ENCODE data around the gene JCAD. TPM values are rescaled to one million over a fixed set of nuclear protein-coding genes. Genes with fewer than 3 reads are reported as not detected.

Gene JCAD
- total and polyA plus RNA-seq, 2 experiments from 2014 or later, result 0.78 to 2.1 TPM

- H3K9me3 Mint-ChIP-seq, result no peaks in the 10 kb centered on the region
- H3K27ac Mint-ChIP-seq, result no peak overlapping the region
- Histone ChIP-seq H3K4me1 (ENCODE audit: insufficient read depth) (no peaks in the 10 kb centered on the region), H3K36me3 (ENCODE audit: insufficient read depth) (no peaks in the 10 kb centered on the region), H3K27ac (ENCODE audit: low read depth) (no peak overlapping the region), H3K9me2 (ENCODE audit: insufficient read depth) (no peaks in the 10 kb centered on the region), H3K4me3 (no peak overlapping the region), H3K79me2 (replicated peaks; ENCODE audit: insufficient read depth) (no peaks in the 10 kb centered on the region), H3K27me3 (ENCODE audit: insufficient read depth) (no peaks in the 10 kb centered on the region), H2AFZ (no peak overlapping the region), H3F3A (replicated peaks; ENCODE audit: low read depth) (no peaks in the 10 kb centered on the region), H3K4me2 (no peak overlapping the region), H4K20me1 (replicated peaks; ENCODE audit: insufficient read depth) (no peaks in the 10 kb centered on the region)
- DNase-seq (ENCODE audit: low spot score), result no peak
- H3K27me3 Mint-ChIP-seq (ENCODE audit: insufficient read depth, low read depth, poor library complexity), result peaks cover 7% of the 10 kb centered on the region
- no peaks in the 10 kb centered on the region for H3K36me3 Mint-ChIP-seq (ENCODE audit: low read depth)
- TF ChIP-seq ZNF331 (CRISPR knock-in tag; IDR thresholded peaks at IDR 0.05; ENCODE audit: low read depth), result no peak
- TF ChIP-seq CTCF (conservative IDR thresholded peaks at IDR 0.05; ENCODE audit: low read depth in 2 of 2), result no peak
- TF ChIP-seq EZH2 (IDR thresholded peaks at IDR 0.05; ENCODE audit: low read depth, unreplicated experiment), result no peak
- no peak for TF ChIP-seq CREB1 (CRISPR knock-in tag; IDR thresholded peaks at IDR 0.05; ENCODE audit: low read depth)
- no peak for TF ChIP-seq ZNF462 (CRISPR knock-in tag; IDR thresholded peaks at IDR 0.05)
- no peak for TF ChIP-seq ZNF114 (CRISPR knock-in tag; IDR thresholded peaks at IDR 0.05)
- TF ChIP-seq ETS1 (IDR thresholded peaks at IDR 0.05), result no peak
- no peak for TF ChIP-seq JUNB (IDR thresholded peaks at IDR 0.05; ENCODE audit: unreplicated experiment)
- TF ChIP-seq STAT1 (IDR thresholded peaks at IDR 0.05; ENCODE audit: unreplicated experiment), result no peak
- TF ChIP-seq NANOG (IDR thresholded peaks at IDR 0.05; ENCODE audit: borderline replicate concordance), result no peak
- TF ChIP-seq POLR2AphosphoS5 (IDR thresholded peaks at IDR 0.05; ENCODE audit: low read depth), result no peak
- no peak for TF ChIP-seq REST (IDR thresholded peaks at IDR 0.05; ENCODE audit: unreplicated experiment)
- TF ChIP-seq EZH2phosphoT487 (IDR thresholded peaks at IDR 0.05; ENCODE audit: unreplicated experiment), result no peak
- peaks cover 4% of the 10 kb centered on the region; the same call in 1 of the 3 replicates for H3K4me1 Mint-ChIP-seq
- ATAC-seq, result no peak
- H3K4me3 Mint-ChIP-seq, result no peak overlapping the region
These were observed 66.5 kb downstream of the JCAD start for GRCh38 chr10:29992914-29993313.

Data from GM23338 (cell line).